B cell (primary cell): Measurements from ENCODE around the gene PTPRM. TPM values are rescaled to one million over a fixed set of nuclear protein-coding genes. Genes with fewer than 3 reads are reported as not detected.

ENCODE experiments used
- ATAC-seq: fragments of 200-7000 bp; cut with Tn5 transposase; one replicate; pipeline ENCODE4 v1.10.0; 2021; ENCODE audit warnings: low read depth, mild to moderate bottlenecking, moderate number of reproducible peaks, moderate library complexity
- CTCF ChIA-PET: fragments of 350-600 bp; sonication (Branson Sonifier 250); formaldehyde crosslinking; loops from one replicate; lab custom pipeline; 2021; ENCODE audit warnings: antibody characterized with exemption, inconsistent platforms; lab: Charles Lee
- POLR2A ChIA-PET: fragments of 350-600 bp; sonication (Branson Sonifier 250); formaldehyde crosslinking; loops from one replicate; lab custom pipeline; 2021; ENCODE audit warnings: antibody characterized with exemption; lab: Charles Lee
- DNase-seq: peaks from one replicate; pipeline ENCODE4 v3.0.0; 2013
- H2AFZ ChIP-seq: 2 replicates; pipeline ENCODE4 v1.6.1; 2012; ENCODE audit warnings: mild to moderate bottlenecking, low read depth, low read length; ENCODE audit not compliant: insufficient read depth, poor library complexity, severe bottlenecking
- H3K27ac ChIP-seq, 2 donors: 1 replicate in 1 of 2; 2 replicates in 1 of 2; pipeline ENCODE4 v1.5.1; 2012 to 2013; ENCODE audit warnings: low read length in 2 of 2, mild to moderate bottlenecking in 2 of 2, moderate library complexity in 1 of 2
- H3K27me3 ChIP-seq, 4 experiments: fragments of 200-600 bp in 1 of 4; sonication (generic) in 1 of 4; replicated peaks in 1 of 4; 1 replicate in 2 of 4; 2 replicates in 2 of 4; pipeline versions ENCODE4 v1.6.1 to v1.7.0; 2013 to 2016; ENCODE audit warnings: low read length in 3 of 4, mild to moderate bottlenecking in 2 of 4, mixed read lengths in 1 of 4, moderate library complexity in 1 of 4; ENCODE audit not compliant: insufficient read depth in 4 of 4, control insufficient read depth in 3 of 4; ENCODE audit errors: control extremely low read depth in 1 of 4
- H3K36me3 ChIP-seq, 2 experiments: replicated peaks in 1 of 2; 1 replicate in 1 of 2; 2 replicates in 1 of 2; pipeline versions ENCODE4 v1.6.1 to v1.7.1; 2013; ENCODE audit warnings: low read length in 1 of 2; ENCODE audit not compliant: insufficient read depth in 2 of 2, control insufficient read depth in 1 of 2; ENCODE audit errors: control extremely low read depth in 1 of 2, extremely low read depth in 1 of 2
- H3K4me1 ChIP-seq, 2 donors: fragments of 200-600 bp in 1 of 2; sonication (generic) in 1 of 2; 1 replicate in 1 of 2; 2 replicates in 1 of 2; pipeline versions ENCODE4 v1.5.1 to v1.6.1; 2013 to 2017; ENCODE audit warnings: low read length in 2 of 2; ENCODE audit not compliant: control insufficient read depth in 2 of 2, insufficient read depth in 2 of 2
- H3K4me2 ChIP-seq: replicated peaks from 2 replicates; pipeline ENCODE3; 2012; ENCODE audit warnings: mild to moderate bottlenecking, low read depth, low read length; ENCODE audit not compliant: poor library complexity, severe bottlenecking
- H3K4me3 ChIP-seq, 5 experiments: fragments of 200-600 bp in 1 of 5; sonication (generic) in 1 of 5; 1 replicate in 3 of 5; 2 replicates in 2 of 5; pipeline versions ENCODE4 v1.5.1 to v1.7.0; 2011 to 2016; ENCODE audit warnings: low read length in 4 of 5, mild to moderate bottlenecking in 4 of 5, low read depth in 2 of 5, control low read depth in 1 of 5, moderate library complexity in 1 of 5; ENCODE audit not compliant: insufficient read depth in 1 of 5; ENCODE audit errors: control extremely low read depth in 1 of 5, extremely low read depth in 1 of 5
- H3K79me2 ChIP-seq: fragments of 200-600 bp; sonication (generic); one replicate; pipeline ENCODE4 v1.6.0; 2016; ENCODE audit warnings: low read length; ENCODE audit not compliant: control insufficient read depth, insufficient read depth
- H3K9ac ChIP-seq: fragments of 200-600 bp; sonication (generic); 2 replicates; pipeline ENCODE4 v1.6.1; 2017; ENCODE audit warnings: mild to moderate bottlenecking, low read length, moderate library complexity
- H3K9me3 ChIP-seq, 3 donors: one replicate each; pipeline versions ENCODE4 v1.6.1 to v1.7.1; 2013; ENCODE audit warnings: low read length in 2 of 3; ENCODE audit not compliant: control insufficient read depth in 2 of 3, insufficient read depth in 1 of 3; ENCODE audit errors: control extremely low read depth in 1 of 3
- H4K20me1 ChIP-seq: 2 replicates; pipeline ENCODE4 v1.6.0; 2012; ENCODE audit warnings: mild to moderate bottlenecking, low read length; ENCODE audit not compliant: insufficient read depth, control insufficient read depth, poor library complexity, severe bottlenecking
- H3K27ac Mint-ChIP-seq: one replicate; pipeline ENCODE4 v1.8.0; 2021; ENCODE audit warnings: mixed read lengths
- H3K27me3 Mint-ChIP-seq: one replicate; pipeline ENCODE4 v1.8.0; 2021; ENCODE audit warnings: mixed read lengths
- H3K4me1 Mint-ChIP-seq: one replicate; pipeline ENCODE4 v1.8.0; 2021; ENCODE audit warnings: mixed read lengths
- H3K4me3 Mint-ChIP-seq: one replicate; pipeline ENCODE4 v1.8.0; 2021; ENCODE audit warnings: mixed read lengths
- H3K9me3 Mint-ChIP-seq: one replicate; pipeline ENCODE4 v1.8.0; 2022; ENCODE audit warnings: mixed read lengths; ENCODE audit not compliant: insufficient read depth
- EZH2 ChIP-seq: IDR thresholded peaks from 2 replicates; pipeline ENCODE4 v1.6.1; 2012; ENCODE audit warnings: borderline replicate concordance, low read depth, mild to moderate bottlenecking, moderate library complexity, low read length; ENCODE audit not compliant: insufficient read depth, poor library complexity, severe bottlenecking
- WGBS: methylation state at CpG from one replicate; pipeline ENCODE4 v1.1.5; 2013; ENCODE audit warnings: missing lambda C conversion rate; ENCODE audit not compliant: insufficient coverage; 5-methylcytosine and 5-hydroxymethylcytosine counted together
- intact Hi-C: fragments of 100-400 bp; cut with micrococcal nuclease; formaldehyde crosslinking; loops from one replicate; pipeline ENCODE4 v1.10.0; 2022
- polyA plus RNA-seq: library from polyadenylated mRNA; depleted of rRNA; stranded (reverse); fragments of >200 nt; gene quantifications from 2 replicates; pipeline ENCODE4 v1.2.3, GENCODE V29; 2012
- total RNA-seq, 2 donors: library from RNA; stranded (reverse); fragments of 120-200 nt in 1 of 2; gene quantifications; 1 replicate in 1 of 2; 2 replicates in 1 of 2; pipeline versions ENCODE4 v1.2.3 to v1.2.4, GENCODE V29; 2013 to 2022
- TF ChIP-seq, protein P1 (sequence below): fragments of 200-600 bp; IDR thresholded peaks from one replicate; pipeline ENCODE4 v1.8.0; 2022; ENCODE audit warnings: antibody characterized with exemption, mild to moderate bottlenecking

The PTPRM gene
- total and polyA plus RNA-seq, 2 donors (not counting 1 experiment from before 2014, with no cell fraction given) = 0.20 to 0.89 TPM

DNA sequence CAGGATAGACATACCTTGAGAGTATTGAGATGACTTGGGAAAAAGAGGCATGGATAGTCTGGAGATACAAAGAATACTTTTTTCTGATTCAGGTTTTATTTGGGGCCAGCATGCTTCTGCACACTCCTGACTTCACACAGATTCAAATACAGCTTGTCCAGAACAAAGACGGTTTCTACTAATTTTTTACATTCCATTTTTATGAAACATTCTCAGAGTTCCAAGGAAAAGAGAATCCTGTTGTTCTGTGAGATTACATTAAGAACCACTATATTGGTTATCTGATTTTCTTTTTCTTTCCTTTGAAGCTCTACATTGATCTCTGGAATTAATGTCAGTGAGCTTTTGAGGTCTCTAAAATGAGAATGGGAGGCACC, 41.0 kb downstream of the PTPRM start:
- no peak for DNase-seq
- no peak for ATAC-seq
- ChIA-PET CTCF (no interaction called here), POLR2A (no interaction called here)
- Histone ChIP-seq H3K27ac (no peak overlapping the region), H3K27me3 (no peaks in the 10 kb centered on the region), H3K4me1 (no peaks in the 10 kb centered on the region), H4K20me1 (no peaks in the 10 kb centered on the region), H2AFZ (no peak overlapping the region), H3K4me3 (no peak overlapping the region), H3K9ac (no peak overlapping the region), H3K36me3 (no peaks in the 10 kb centered on the region), H3K4me2 (no peak overlapping the region), H3K79me2 (no peaks in the 10 kb centered on the region), H3K9me3 (no peaks in the 10 kb centered on the region)
- TF ChIP-seq EZH2 = no peak
- TF ChIP-seq, protein P1, sequence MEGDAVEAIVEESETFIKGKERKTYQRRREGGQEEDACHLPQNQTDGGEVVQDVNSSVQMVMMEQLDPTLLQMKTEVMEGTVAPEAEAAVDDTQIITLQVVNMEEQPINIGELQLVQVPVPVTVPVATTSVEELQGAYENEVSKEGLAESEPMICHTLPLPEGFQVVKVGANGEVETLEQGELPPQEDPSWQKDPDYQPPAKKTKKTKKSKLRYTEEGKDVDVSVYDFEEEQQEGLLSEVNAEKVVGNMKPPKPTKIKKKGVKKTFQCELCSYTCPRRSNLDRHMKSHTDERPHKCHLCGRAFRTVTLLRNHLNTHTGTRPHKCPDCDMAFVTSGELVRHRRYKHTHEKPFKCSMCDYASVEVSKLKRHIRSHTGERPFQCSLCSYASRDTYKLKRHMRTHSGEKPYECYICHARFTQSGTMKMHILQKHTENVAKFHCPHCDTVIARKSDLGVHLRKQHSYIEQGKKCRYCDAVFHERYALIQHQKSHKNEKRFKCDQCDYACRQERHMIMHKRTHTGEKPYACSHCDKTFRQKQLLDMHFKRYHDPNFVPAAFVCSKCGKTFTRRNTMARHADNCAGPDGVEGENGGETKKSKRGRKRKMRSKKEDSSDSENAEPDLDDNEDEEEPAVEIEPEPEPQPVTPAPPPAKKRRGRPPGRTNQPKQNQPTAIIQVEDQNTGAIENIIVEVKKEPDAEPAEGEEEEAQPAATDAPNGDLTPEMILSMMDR = no peak
- H3K4me3 Mint-ChIP-seq = no peak overlapping the region
- no peaks in the 10 kb centered on the region for H3K27me3 Mint-ChIP-seq
- intact Hi-C loops = no loop called here
- no peak overlapping the region for H3K27ac Mint-ChIP-seq
- H3K4me1 Mint-ChIP-seq = no peaks in the 10 kb centered on the region
- WGBS = no CpG with 5 or more reads among the region's 1 CpG
- peaks cover 2% of the 10 kb centered on the region for H3K9me3 Mint-ChIP-seq

DNA sequence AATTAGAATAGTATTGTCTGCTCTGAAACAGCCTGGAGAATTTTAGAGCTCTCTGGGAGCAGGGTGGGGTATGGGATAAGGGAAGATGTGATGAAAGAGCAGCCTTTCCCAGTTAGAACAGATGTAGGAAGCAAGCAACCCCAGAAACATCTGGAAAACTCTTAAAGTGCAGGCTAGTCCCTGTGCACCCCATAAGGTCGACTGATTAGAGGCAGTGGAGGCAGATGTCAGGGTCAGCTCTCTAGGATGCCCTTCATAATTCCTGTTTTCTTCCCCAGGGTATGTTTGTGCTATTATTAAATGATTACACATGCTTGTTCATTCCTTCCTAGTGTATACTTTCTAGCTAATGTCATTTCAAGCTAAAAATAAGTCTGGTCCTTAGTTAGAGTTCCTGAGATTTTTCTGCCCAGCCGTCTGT, 41.7 kb downstream of the PTPRM start:
- no peaks in the 10 kb centered on the region for H3K9me3 ChIP-seq
- H3K36me3 ChIP-seq = no peaks in the 10 kb centered on the region
- ATAC-seq (no peak), DNase-seq (no peak)
- no peak overlapping the region for H3K27ac ChIP-seq
- Mint-ChIP-seq H3K27ac (no peak overlapping the region), H3K4me1 (no peaks in the 10 kb centered on the region), H3K9me3 (peaks cover 2% of the 10 kb centered on the region), H3K4me3 (no peak overlapping the region), H3K27me3 (no peaks in the 10 kb centered on the region)
- H3K4me3 ChIP-seq = no peak overlapping the region
- POLR2A ChIA-PET = no interaction called here
- H3K4me2 ChIP-seq = no peak overlapping the region
- H3K4me1 ChIP-seq = no peaks in the 10 kb centered on the region
- H3K79me2 ChIP-seq = no peaks in the 10 kb centered on the region
- no peaks in the 10 kb centered on the region for H3K27me3 ChIP-seq
- CTCF ChIA-PET = no interaction called here
- TF ChIP-seq EZH2 = no peak
- TF ChIP-seq, protein P1 = no peak
- WGBS = no CpG with 5 or more reads among the region's 2 CpGs
- H4K20me1 ChIP-seq = no peaks in the 10 kb centered on the region
- no peak overlapping the region for H3K9ac ChIP-seq
- intact Hi-C loops = no loop called here
- no peak overlapping the region for H2AFZ ChIP-seq
